Measurements from ENCODE around the gene GMDS.
"Not testable (repeated sequence)": the region's sequence is repeated elsewhere in the genome, so short reads cannot be mapped to it uniquely, and the experiment has no call there.

GMDS gene

DNA sequence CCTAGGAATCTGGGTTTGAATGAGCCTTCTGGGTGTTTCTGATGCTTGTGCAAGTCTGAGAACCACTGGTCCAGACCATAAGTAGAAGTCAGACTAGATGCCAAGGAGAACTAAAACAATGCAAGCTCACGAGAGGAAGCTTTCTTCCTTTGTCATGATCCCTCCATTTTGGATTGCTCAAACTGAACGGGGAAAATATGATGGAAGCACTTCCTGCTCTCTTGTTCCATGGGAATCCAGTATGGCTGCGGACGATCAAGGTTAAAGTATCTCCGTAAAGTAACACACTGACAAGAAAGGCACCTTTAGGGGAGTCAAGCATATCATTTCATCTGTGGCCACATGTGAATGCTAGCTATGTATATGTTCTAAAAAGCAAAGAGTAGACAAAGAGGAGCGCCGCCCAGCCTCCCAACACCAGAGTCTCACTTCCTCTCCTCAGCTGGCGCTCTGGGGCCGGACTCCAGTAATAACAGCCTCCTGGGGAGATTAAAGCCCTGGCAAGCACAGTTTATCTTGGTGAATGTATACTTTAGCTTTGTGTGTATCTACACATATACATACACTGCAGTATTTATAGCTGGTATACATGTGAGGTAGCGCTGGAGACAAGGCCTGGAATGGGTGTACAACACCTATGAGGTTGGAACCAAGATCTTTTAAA is 547.6 kb downstream of the GMDS start:
- DNase-seq = no peak

DNA sequence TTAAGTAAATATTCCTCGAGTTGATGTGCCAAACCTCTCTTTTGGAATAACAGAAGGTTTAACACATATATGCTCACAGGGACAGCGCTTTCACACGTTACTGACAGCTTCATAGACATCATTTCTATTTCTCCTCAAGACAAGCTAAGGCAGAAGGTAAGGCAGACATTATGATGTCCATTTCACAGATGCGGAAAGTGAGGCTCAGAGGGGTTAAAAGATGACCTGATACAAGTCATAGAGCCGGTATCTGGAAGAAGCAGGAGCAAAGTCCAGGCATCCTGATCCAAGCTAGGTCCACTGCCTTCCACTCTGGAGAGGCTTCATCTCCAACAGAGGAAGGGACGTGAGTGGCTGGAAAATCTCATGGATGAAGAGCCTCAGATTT is 548.9 kb downstream of the GMDS start:
- no peak for DNase-seq

DNA sequence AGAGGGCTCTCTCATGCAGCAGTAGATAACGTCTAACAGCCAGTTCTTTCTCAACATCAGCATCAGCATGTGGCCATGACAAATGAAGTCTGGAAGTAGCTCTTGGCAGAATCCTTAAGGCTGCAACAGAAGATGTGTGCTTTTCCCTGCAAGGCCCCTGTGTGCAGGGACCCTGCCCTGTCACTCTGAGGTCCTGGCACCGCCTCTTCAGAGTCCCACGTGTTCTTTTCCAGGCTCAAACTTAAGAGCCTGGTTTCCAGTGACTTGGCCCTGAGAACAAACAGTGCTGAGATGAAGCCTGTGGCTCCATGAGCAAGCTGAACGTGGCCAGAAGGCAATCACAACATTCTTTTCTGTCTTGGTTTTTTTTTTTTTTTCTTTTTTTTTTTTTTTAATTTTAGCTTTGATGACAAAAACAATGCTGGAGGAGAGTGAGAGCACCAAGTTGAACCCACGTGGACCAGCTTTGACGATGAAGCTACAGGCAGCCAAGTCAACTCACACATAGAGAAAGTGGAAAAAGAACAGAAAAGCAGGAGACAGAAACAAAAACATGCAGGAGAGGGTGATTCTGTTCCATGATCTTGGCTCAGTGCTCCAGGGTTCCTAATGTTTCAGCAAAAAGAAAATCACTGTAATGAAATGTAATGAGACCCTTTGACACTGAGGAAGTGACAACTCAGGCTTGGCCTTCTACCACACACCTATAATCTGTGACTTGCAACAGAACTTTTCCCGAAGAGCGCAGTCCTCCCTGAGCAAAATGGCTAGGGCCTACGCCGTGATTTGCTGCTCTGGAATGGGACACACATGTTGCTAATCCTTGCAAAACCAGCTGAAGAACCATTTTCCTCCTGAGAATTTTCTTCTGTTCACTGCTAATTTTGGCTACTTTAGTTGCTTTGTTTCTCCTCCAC is 549.6 kb downstream of the GMDS start:
- no peak for DNase-seq

- not testable (repeated sequence) for DNase-seq
Measured at GRCh38 chr6:1691828-1692227, 553.6 kb downstream of the GMDS start.

DNA sequence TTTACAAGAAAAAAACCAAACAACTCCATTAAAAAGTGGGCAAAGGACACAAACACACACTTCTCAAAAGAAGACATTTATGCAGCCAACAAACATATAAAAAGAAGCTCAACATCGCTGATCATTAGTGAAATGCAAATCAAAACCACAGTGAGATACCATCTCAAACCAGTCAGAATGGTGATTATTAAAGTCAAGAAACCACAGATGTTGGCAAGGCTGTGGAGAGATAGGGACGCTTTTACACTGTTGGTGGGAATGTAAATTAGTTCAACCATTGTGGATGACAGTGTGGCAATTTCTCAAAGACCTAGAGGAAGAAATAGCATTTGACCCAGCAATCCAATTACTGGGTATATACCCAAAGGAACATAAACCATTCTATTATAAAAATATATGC is 554.7 kb downstream of the GMDS start:
- not testable (repeated sequence) for DNase-seq

DNA sequence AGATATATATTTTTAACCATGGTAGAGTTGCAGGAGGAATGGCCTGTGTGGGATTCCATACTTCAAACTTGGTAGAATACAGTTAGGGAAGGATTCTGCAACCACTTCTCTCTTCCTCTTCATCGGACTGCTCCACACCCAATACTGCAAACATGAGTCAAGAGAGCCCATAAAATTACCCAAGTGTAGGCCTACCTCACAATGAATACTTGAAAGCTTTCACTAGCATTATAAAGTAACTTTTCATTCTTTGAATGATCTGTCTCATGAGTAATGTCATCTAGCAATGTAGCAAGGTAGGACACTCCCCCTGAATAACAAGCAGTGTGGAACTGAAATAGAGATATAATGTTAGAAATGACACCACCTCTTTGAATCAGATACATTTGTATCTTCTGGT is 556.3 kb downstream of the GMDS start:
- DNase-seq = no peak

DNA sequence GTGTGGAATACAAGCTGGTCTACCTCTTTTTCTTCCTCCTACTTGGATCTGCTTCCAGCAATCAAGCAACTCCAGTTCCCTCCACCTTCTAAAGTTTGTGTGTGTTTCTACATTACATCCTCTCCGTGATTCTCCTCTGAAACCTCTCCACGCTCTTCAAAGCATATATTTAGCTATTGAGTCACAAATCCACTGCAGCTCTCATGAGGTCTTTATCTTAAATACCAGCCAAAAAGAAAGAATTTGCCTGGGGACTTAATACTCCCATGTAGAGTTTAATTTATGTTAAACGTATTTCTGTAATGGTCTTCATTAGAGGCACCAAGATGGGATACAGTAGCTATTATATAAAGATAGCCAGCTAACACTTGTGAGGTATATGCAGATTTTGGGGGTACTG is 557.0 kb downstream of the GMDS start:
- no peak for DNase-seq

DNA sequence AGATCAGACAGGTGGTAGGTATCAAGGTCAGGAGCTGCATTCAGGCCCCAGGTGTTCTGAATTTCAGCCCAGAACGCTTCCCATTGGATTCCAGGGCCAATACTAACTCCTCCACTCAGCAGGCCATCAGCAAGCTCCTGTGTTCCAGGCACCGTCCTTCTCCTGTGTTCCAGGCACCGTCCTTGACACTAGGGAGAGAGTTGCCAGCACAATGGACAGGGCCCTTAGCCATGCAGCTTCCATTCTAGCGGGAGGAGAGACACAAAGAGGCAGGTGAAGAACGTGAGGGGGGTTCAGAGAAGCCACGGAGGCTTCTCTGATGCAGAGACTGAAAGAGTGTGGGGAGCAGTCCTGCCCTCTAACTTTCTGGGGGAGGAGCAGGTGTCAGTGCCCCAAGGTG is 558.0 kb downstream of the GMDS start:
- DNase-seq = no peak

DNA sequence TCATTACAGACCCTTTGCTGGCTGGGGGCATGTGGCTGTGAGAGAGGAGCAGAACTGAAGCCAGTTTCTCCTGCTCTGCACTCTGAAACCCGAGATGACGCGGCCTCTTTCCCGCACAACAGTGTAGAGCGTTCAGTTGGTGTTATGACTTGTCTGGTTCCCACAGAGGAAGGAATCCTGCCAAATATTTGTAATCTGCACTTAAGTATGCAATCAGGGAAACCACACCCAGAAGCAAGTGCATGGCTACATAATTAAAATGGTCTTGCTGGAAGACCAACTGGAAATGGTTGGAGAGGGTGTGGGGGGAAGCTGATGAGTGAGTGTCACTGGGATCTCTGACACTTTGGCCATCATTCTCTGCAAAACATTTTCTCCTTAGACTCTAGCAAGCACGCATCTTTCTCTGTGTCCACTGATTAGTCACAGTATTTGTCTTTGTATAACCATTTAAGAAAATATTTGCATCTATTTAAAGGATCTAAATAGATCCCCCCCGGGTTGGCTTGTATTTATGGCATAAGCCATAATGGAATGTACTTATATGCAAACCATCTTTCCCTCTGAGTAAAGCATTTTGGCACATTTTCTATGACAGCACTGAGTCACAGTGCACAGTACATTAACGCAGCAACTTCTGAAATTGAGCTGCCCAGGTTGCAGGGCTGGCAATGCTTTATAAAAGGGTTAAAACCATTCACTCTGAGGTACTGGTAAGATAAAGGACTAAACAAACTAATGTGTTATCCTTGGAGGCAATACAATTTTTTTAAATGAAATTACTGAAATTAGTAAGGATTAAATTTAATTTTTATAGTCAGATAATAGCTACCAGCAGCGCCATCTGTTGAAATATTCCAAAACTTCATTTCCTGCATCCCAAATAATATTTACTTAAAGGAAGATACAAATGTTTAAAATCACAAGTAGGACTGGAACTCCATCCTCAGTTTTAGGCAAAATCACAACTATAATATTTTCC is 559.0 kb downstream of the GMDS start:
- DNase-seq = peak in 2 of 3 experiments; percentile 44 to 53

DNA sequence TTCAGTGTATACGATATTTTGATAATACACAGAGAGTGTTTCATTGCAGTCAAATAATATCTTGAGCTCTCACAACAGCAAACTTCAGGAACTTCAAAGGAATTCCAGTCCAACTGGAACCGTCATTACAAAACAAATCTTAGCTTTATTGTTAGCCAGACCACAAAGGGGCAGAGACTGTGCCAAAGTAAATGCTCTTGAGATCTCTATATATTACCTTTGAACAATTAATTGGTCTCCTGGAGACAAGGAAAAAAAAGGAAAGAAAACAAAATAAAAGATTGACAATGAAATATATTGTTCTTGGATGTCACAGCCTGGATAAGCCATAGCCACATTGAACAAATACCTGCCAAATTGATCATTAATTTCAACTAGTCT is 565.7 kb downstream of the GMDS start:
- DNase-seq = peak in 2 of 3 experiments; percentile 8 to 44

- peak in 1 of 3 experiments; percentile 23 for DNase-seq
Measured at GRCh38 chr6:1679031-1679687, 566.2 kb downstream of the GMDS start.

GRCh38 chr6:1678201-1678600 is 567.2 kb downstream of the GMDS start:
- DNase-seq = no peak

- DNase-seq = no peak
Measured at GRCh38 chr6:1672379-1672778, 573.0 kb downstream of the GMDS start.

DNA sequence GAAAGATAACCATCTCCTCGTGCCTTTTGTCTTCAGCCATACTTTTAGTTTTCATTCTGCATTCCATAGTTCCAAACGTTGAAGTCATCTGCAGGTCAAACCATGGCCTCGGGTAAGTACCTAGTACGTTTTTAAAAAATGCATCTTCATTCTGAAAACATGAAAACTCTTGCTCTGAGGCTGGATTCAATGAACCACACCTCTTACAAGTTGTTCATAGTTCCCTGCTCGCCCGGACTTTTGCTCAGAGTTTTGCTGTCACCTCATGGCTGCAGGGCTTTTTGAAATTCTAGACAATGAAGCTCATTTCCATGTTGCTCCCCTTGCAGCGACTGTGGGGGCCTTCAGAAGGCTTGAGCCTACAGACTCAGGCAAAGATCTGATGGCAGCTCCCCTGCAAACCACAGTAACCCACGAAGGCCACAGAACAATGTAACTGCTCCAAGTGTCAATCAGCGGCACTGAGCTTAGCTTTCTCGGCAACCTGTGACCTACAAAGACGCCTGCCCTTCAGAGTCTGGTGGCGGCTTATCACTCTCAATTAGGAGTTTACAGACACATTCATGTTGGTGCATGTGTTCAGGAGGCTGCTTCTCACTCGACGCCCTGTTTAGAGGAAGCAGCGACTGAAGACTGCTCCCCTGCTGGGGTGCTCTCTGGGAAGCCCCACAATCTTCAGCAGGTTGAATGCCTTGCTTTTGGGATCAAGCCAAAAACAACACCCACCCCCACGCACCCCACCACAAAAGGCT is 574.5 kb downstream of the GMDS start:
- peak in 1 of 3 experiments; percentile 6 for DNase-seq

DNA sequence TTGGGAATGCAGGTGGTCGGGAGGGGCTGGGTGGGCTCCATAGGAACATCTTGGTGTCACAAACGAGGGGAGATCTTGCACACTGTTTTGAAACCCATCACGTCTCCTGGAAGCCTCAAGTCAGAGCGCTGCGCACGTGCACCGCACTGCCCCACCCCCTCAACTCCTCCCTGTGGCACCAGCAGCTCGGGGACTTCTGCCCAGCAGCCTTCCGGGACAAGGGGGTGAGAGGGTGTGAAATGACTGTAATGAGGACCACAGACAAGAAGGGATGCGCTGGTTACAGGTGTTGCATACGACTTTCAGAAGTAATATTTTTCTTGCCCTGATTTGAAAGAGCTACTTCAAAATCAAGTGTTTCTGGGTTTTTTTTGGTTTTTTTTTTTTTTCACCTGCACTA is 575.4 kb downstream of the GMDS start:
- no peak for DNase-seq

GRCh38 chr6:1668456-1668855 is 576.9 kb downstream of the GMDS start:
- not testable (repeated sequence) for DNase-seq

- DNase-seq = no peak
Measured at GRCh38 chr6:1667805-1668175, 577.6 kb downstream of the GMDS start.

DNA sequence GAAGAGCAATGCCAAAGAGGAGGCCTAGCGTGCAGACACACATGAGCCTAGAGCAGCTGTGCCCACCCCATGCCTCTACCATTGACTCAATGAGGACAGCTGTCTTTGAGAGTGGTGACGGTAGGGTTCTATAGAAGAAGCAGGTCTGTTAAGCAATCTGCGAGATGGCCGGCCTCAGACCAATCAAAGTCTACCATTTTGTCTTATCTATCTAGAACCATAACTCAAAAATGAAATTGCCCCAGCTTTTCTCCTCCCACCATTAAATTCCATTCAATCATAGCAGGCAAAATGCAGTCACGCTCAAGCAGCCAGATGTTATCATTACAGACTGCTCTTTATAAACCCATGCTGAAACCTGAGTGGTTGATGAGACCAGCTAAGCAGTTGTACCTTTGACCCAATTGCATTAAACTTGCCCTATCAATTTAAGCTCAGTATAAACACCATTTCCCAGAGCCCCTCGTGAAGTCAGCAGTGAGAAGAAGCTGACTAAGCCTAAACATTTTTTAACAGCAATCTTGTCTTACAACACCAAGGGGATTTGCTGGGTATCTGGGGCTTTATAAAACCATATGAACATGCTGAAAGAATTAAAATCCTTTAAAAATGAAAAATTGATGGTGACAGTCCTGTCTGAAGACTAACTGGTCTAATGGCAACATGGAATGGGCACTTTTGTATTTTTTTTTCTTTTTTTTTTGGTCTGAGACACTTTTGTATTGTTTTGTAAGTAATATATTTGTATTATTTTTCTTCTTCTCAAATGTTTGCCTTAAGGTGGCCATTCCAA is 578.2 kb downstream of the GMDS start:
- DNase-seq = no peak

DNA sequence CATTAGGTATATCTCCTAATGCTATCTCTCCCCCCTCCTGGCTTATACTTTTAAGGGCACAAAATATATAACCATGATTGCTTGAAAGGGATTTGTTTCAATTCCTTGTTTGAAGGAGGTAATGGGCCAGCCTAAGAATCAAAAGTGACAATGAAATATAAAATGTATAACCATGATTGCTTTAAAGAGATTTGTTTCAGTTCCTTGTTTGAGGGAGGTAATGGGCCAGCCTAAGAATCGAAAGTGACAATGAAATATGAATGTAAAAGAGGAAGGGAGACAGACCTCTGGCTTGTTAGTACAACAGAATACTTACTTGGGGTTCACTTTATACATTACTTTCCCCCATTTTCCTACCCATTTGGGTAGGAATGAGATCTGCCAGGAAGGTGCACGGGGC is 580.2 kb downstream of the GMDS start:
- DNase-seq = no peak

DNA sequence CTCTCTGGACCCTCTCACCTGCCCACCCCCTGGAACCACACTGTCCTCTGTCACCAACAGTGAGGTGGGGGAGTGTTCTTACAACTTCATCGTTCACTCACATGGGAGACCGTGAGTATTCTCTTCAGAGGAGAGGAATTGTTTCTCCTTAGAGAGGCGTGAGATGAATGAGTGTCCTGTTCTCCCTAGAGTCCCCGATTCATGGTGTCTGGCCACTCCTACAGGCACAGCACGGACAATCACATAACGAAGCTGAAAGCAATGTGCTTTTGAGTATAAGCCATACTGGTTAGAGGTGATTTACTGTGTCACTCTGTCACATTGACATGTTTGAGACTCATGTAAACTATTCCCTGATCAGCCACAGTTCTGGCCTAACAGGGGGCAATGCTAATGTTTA is 581.1 kb downstream of the GMDS start:
- no peak for DNase-seq

GRCh38 chr6:1663511-1663910 is 581.9 kb downstream of the GMDS start:
- no peak for DNase-seq

Data from NCI-H1417 (cell line).